Measurements from ENCODE around the gene ARPIN. TPM values are rescaled to one million over a fixed set of nuclear protein-coding genes. Genes with fewer than 3 reads are reported as not detected.
"Not testable (repeated sequence)": the region's sequence is repeated elsewhere in the genome, so short reads cannot be mapped to it uniquely, and the experiment has no call there.

Gene ARPIN
- polyA plus RNA-seq (2013): 5.4 and 5.5 TPM in 2 replicates

GRCh38 chr15:89912674-89913396, at the start of gene ARPIN:
ARPIN (minus strand) TSS chr15:89912952; CDS start chr15:89912835, 117 bp downstream.
- peak within 1 kb of the TSS; percentile 70 for H2BK120ac ChIP-seq (ENCODE audit: insufficient read depth, low read length, poor library complexity)
- no peak within 1 kb of the TSS for H3K23ac ChIP-seq (ENCODE audit: low read length)
- no peaks in the 10 kb centered on the region for H3K27me3 ChIP-seq (ENCODE audit: insufficient read depth, low read length)
- H2BK5ac ChIP-seq (ENCODE audit: low read depth, low read length, poor library complexity): peak within 1 kb of the TSS; percentile 36
- H3K14ac ChIP-seq (ENCODE audit: low read length): peak within 1 kb of the TSS; percentile 80
- peak within 1 kb of the TSS; percentile 92 for H3K18ac ChIP-seq (ENCODE audit: low read length)
- no CpG with 5 or more reads among the region's 57 CpGs for WGBS (ENCODE audit: extremely low coverage, insufficient coverage, insufficient read length)
- peak in 1 of 2 donors; percentile 55 for DNase-seq
- peak within 1 kb of the TSS; percentile 34 for H2BK12ac ChIP-seq (ENCODE audit: low read length)
- H4K8ac ChIP-seq (ENCODE audit: low read depth, low read length): peak within 1 kb of the TSS; percentile 91
- H3K9me3 ChIP-seq (ENCODE audit: insufficient read depth, low read depth, low read length): no peaks in the 10 kb centered on the region
- no peak within 1 kb of the TSS for H2AK5ac ChIP-seq (ENCODE audit: low read length)
- H4K91ac ChIP-seq (ENCODE audit: low read depth, low read length): peak within 1 kb of the TSS; percentile 64
- peaks cover 4% of the 10 kb centered on the region for H3K79me2 ChIP-seq (ENCODE audit: control insufficient read depth, insufficient read depth, low read length, poor library complexity)
- peaks cover 7 to 9% of the 10 kb centered on the region in 2 experiments for H3K4me1 ChIP-seq (ENCODE audit: control insufficient read depth in 1 of 2, insufficient read depth in 2 of 2, low read length in 2 of 2)
- H3K36me3 ChIP-seq (ENCODE audit: control insufficient read depth in 1 of 2, insufficient read depth in 2 of 2, low read length in 2 of 2): no peaks in the 10 kb centered on the region
- H2AFZ ChIP-seq (ENCODE audit: insufficient read depth, low read length, poor library complexity): peak within 1 kb of the TSS; percentile 90
- H3K79me1 ChIP-seq (ENCODE audit: low read length): peaks cover 10% of the 10 kb centered on the region
- H3K9ac ChIP-seq (ENCODE audit: low read length): peak within 1 kb of the TSS; percentile 79
- H4K12ac ChIP-seq (ENCODE audit: low read depth, low read length): peak within 1 kb of the TSS; percentile 58
- H3K4ac ChIP-seq (ENCODE audit: low read depth, low read length): peak within 1 kb of the TSS; percentile 60
- H3K27ac ChIP-seq (ENCODE audit: low read depth, low read length): no peak within 1 kb of the TSS
- H3K4me2 ChIP-seq (ENCODE audit: low read length): peak within 1 kb of the TSS; percentile 90
- peak within 1 kb of the TSS; percentile 87 for H3K4me3 ChIP-seq (ENCODE audit: low read depth, low read length)

GRCh38 chr15:89958107-89958805, 45.5 kb upstream of the ARPIN start:
- H3K27ac ChIP-seq (ENCODE audit: low read depth, low read length): no peak overlapping the region
- no peak overlapping the region for H3K4me3 ChIP-seq (ENCODE audit: low read depth, low read length)
- H2BK120ac ChIP-seq (ENCODE audit: insufficient read depth, low read length, poor library complexity): no peak overlapping the region
- H3K4me1 ChIP-seq (ENCODE audit: control insufficient read depth in 1 of 2, insufficient read depth in 2 of 2, low read length in 2 of 2): peaks cover 0 to 2% of the 10 kb centered on the region in 2 experiments
- no peaks in the 10 kb centered on the region for H3K79me1 ChIP-seq (ENCODE audit: low read length)
- H3K27me3 ChIP-seq (ENCODE audit: insufficient read depth, low read length): no peaks in the 10 kb centered on the region
- H3K4ac ChIP-seq (ENCODE audit: low read depth, low read length): no peak overlapping the region
- H3K4me2 ChIP-seq (ENCODE audit: low read length): no peak overlapping the region
- DNase-seq: peak; percentile 75 to 87
- H2AK5ac ChIP-seq (ENCODE audit: low read length): no peak overlapping the region
- H4K91ac ChIP-seq (ENCODE audit: low read depth, low read length): no peak overlapping the region
- H3K14ac ChIP-seq (ENCODE audit: low read length): no peak overlapping the region
- no peak overlapping the region for H2BK12ac ChIP-seq (ENCODE audit: low read length)
- H2BK5ac ChIP-seq (ENCODE audit: low read depth, low read length, poor library complexity): no peak overlapping the region
- no CpG with 5 or more reads among the region's 18 CpGs for WGBS (ENCODE audit: extremely low coverage, insufficient coverage, insufficient read length)
- no peaks in the 10 kb centered on the region for H3K79me2 ChIP-seq (ENCODE audit: control insufficient read depth, insufficient read depth, low read length, poor library complexity)
- H4K8ac ChIP-seq (ENCODE audit: low read depth, low read length): no peak overlapping the region
- no peak overlapping the region for H3K23ac ChIP-seq (ENCODE audit: low read length)
- H3K36me3 ChIP-seq (ENCODE audit: control insufficient read depth in 1 of 2, insufficient read depth in 2 of 2, low read length in 2 of 2): no peaks in the 10 kb centered on the region
- H3K18ac ChIP-seq (ENCODE audit: low read length): no peak overlapping the region
- H3K9ac ChIP-seq (ENCODE audit: low read length): no peak overlapping the region
- H4K12ac ChIP-seq (ENCODE audit: low read depth, low read length): no peak overlapping the region
- H3K9me3 ChIP-seq (ENCODE audit: insufficient read depth, low read depth, low read length): peaks cover 4% of the 10 kb centered on the region
- no peak overlapping the region for H2AFZ ChIP-seq (ENCODE audit: insufficient read depth, low read length, poor library complexity)

- not testable (repeated sequence) for H3K27me3 ChIP-seq (ENCODE audit: insufficient read depth, low read length); H4K91ac ChIP-seq (ENCODE audit: low read depth, low read length); H3K4ac ChIP-seq (ENCODE audit: low read depth, low read length); H3K23ac ChIP-seq (ENCODE audit: low read length); H4K8ac ChIP-seq (ENCODE audit: low read depth, low read length); DNase-seq; H3K14ac ChIP-seq (ENCODE audit: low read length); H3K4me2 ChIP-seq (ENCODE audit: low read length); H2BK12ac ChIP-seq (ENCODE audit: low read length); H3K79me2 ChIP-seq (ENCODE audit: control insufficient read depth, insufficient read depth, low read length, poor library complexity); H3K18ac ChIP-seq (ENCODE audit: low read length); H3K4me3 ChIP-seq (ENCODE audit: low read depth, low read length); H3K36me3 ChIP-seq (ENCODE audit: control insufficient read depth in 1 of 2, insufficient read depth in 2 of 2, low read length in 2 of 2); H3K9ac ChIP-seq (ENCODE audit: low read length); H3K9me3 ChIP-seq (ENCODE audit: insufficient read depth, low read depth, low read length); H2BK5ac ChIP-seq (ENCODE audit: low read depth, low read length, poor library complexity); H3K27ac ChIP-seq (ENCODE audit: low read depth, low read length); H3K79me1 ChIP-seq (ENCODE audit: low read length); H4K12ac ChIP-seq (ENCODE audit: low read depth, low read length); H2AFZ ChIP-seq (ENCODE audit: insufficient read depth, low read length, poor library complexity); H2BK120ac ChIP-seq (ENCODE audit: insufficient read depth, low read length, poor library complexity); H2AK5ac ChIP-seq (ENCODE audit: low read length); H3K4me1 ChIP-seq (ENCODE audit: control insufficient read depth in 1 of 2, insufficient read depth in 2 of 2, low read length in 2 of 2)
- no CpG with 5 or more reads among the region's 13 CpGs for WGBS (ENCODE audit: extremely low coverage, insufficient coverage, insufficient read length)
These were observed 42.8 kb upstream of the ARPIN start for GRCh38 chr15:89955449-89955998.

- Histone ChIP-seq H3K9me3 (ENCODE audit: insufficient read depth, low read depth, low read length) (peaks cover 2% of the 10 kb centered on the region), H3K79me1 (ENCODE audit: low read length) (no peaks in the 10 kb centered on the region), H4K91ac (ENCODE audit: low read depth, low read length) (no peak overlapping the region), H2BK12ac (ENCODE audit: low read length) (no peak overlapping the region), H3K4me1 (ENCODE audit: control insufficient read depth in 1 of 2, insufficient read depth in 2 of 2, low read length in 2 of 2) (peaks cover 0 to 2% of the 10 kb centered on the region in 2 experiments), H3K4me2 (ENCODE audit: low read length) (no peak overlapping the region), H3K4me3 (ENCODE audit: low read depth, low read length) (no peak overlapping the region), H3K4ac (ENCODE audit: low read depth, low read length) (no peak overlapping the region), H3K79me2 (ENCODE audit: control insufficient read depth, insufficient read depth, low read length, poor library complexity) (no peaks in the 10 kb centered on the region), H3K27me3 (ENCODE audit: insufficient read depth, low read length) (no peaks in the 10 kb centered on the region), H4K12ac (ENCODE audit: low read depth, low read length) (no peak overlapping the region), H2AFZ (ENCODE audit: insufficient read depth, low read length, poor library complexity) (no peak overlapping the region), H2BK5ac (ENCODE audit: low read depth, low read length, poor library complexity) (no peak overlapping the region), H3K36me3 (ENCODE audit: control insufficient read depth in 1 of 2, insufficient read depth in 2 of 2, low read length in 2 of 2) (no peaks in the 10 kb centered on the region), H2AK5ac (ENCODE audit: low read length) (no peak overlapping the region), H3K27ac (ENCODE audit: low read depth, low read length) (no peak overlapping the region), H3K14ac (ENCODE audit: low read length) (no peak overlapping the region), H3K9ac (ENCODE audit: low read length) (no peak overlapping the region), H3K23ac (ENCODE audit: low read length) (no peak overlapping the region), H2BK120ac (ENCODE audit: insufficient read depth, low read length, poor library complexity) (no peak overlapping the region), H4K8ac (ENCODE audit: low read depth, low read length) (no peak overlapping the region), H3K18ac (ENCODE audit: low read length) (no peak overlapping the region)
- WGBS (ENCODE audit: extremely low coverage, insufficient coverage, insufficient read length): no CpG with 5 or more reads among the region's 3 CpGs
- no peak for DNase-seq
These were observed 41.8 kb upstream of the ARPIN start for GRCh38 chr15:89954541-89954940.
